Immature natural killer cell (primary cell): Measurements from ENCODE around the gene ACSF3. TPM values are rescaled to one million over a fixed set of nuclear protein-coding genes. Genes with fewer than 3 reads are reported as not detected.

Experiments
- DNase-seq, 3 donors: peaks; one replicate each; pipeline ENCODE4 v3.0.0; 2022; ENCODE audit warnings: mixed read lengths in 1 of 3
- H3K27ac Mint-ChIP-seq, 6 donors: one replicate each; pipeline ENCODE4 v1.8.0; 2020; ENCODE audit warnings: mixed read lengths in 6 of 6, mild to moderate bottlenecking in 5 of 6, inconsistent platforms in 4 of 6, moderate library complexity in 3 of 6
- H3K27me3 Mint-ChIP-seq, 3 donors: one replicate each; pipeline ENCODE4 v1.8.0; 2020 to 2021; ENCODE audit warnings: low read depth in 3 of 3, mild to moderate bottlenecking in 3 of 3, mixed read lengths in 3 of 3, moderate library complexity in 3 of 3, inconsistent platforms in 1 of 3
- H3K36me3 Mint-ChIP-seq, 3 donors: one replicate each; pipeline ENCODE4 v1.8.0; 2020; ENCODE audit warnings: mixed read lengths in 3 of 3, inconsistent platforms in 2 of 3, mild to moderate bottlenecking in 2 of 3
- H3K4me1 Mint-ChIP-seq, 2 donors: one replicate each; pipeline ENCODE4 v1.8.0; 2020; ENCODE audit warnings: inconsistent platforms in 2 of 2, mild to moderate bottlenecking in 2 of 2, mixed read lengths in 2 of 2, moderate library complexity in 1 of 2
- H3K4me3 Mint-ChIP-seq, 5 donors: one replicate each; pipeline ENCODE4 v1.8.0; 2020; ENCODE audit warnings: mild to moderate bottlenecking in 5 of 5, mixed read lengths in 5 of 5, inconsistent platforms in 3 of 5, moderate library complexity in 3 of 5
- H3K9me3 Mint-ChIP-seq, 6 donors: one replicate each; pipeline ENCODE4 v1.8.0; 2020; ENCODE audit warnings: mild to moderate bottlenecking in 6 of 6, mixed read lengths in 6 of 6, inconsistent platforms in 4 of 6, moderate library complexity in 3 of 6
- polyA plus RNA-seq, 3 donors: library from polyadenylated mRNA; unstranded; fragments of 300-500 nt; fragmentation: Illumina TruSeq; gene quantifications; one replicate each; pipeline ENCODE4 v1.2.3, GENCODE V29; 2021

The ACSF3 gene
- polyA plus RNA-seq, 3 donors from 2014 or later = 22.7 to 27.7 (median 24.1) TPM

DNA sequence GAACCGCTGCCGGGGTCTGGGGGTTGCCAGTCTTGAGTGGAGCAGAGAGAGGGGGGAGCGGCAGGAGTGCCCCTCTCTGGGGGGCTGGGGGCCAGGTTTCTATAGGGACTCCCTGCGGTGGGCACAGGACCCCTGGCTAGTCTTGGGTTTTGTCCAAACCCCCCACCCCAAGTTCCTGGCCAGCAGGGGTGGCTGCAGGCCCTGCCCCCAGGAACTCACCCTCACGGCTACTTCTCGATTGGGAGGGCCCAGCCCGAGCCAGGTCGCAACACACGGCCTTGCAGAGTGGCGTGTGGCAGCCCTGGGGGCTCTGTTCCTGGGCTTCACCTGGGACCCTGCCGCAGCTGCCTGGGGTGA is 78.5 kb downstream of the ACSF3 start:
- H3K9me3 Mint-ChIP-seq = no peaks in the 10 kb centered on the region
- H3K27ac Mint-ChIP-seq = no peak overlapping the region
- DNase-seq = no peak
- H3K27me3 Mint-ChIP-seq = peaks cover 0 to 3% (median 2%) of the 10 kb centered on the region in 3 donors
- no peaks in the 10 kb centered on the region for H3K36me3 Mint-ChIP-seq
- H3K4me3 Mint-ChIP-seq = no peak overlapping the region
- H3K4me1 Mint-ChIP-seq = peaks cover 8 to 10% of the 10 kb centered on the region in 2 donors

DNA sequence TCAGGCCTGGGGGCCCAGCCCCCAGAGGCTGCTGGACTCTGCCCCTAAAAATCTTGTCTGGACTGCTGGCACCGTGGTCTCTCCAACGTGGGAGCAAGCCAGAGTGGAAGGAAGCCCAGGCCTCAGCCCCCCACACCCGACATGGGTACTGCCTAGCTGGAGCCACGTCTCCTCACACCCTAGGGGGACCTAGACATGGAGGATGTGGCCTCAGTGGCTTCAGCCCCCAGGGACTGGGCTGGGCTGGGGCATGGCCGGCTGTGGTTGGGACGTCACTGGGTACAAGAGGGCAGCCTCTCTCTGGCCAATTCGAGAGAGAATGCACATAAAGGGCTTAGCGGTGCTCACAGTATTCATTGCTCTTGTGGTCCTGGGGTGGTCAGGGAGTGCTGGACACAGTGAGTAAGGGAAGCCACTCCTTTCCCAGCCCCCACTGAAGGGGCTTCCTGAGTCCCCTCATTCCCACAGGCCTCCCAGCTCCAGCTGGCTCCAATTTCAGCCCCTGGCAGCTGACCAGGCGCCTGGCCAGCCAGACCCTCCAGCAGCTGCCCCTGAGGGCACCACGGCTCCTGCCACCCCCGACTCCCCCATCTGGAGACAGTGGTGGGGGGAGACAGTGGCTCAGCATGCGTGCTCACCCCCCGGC is 79.0 kb downstream of the ACSF3 start:
- Mint-ChIP-seq H3K9me3 (no peaks in the 10 kb centered on the region), H3K4me3 (no peak overlapping the region), H3K27ac (no peak overlapping the region), H3K4me1 (peaks cover 8 to 10% of the 10 kb centered on the region in 2 donors), H3K27me3 (peaks cover 0 to 3% (median 2%) of the 10 kb centered on the region in 3 donors), H3K36me3 (no peaks in the 10 kb centered on the region)
- DNase-seq = no peak

DNA sequence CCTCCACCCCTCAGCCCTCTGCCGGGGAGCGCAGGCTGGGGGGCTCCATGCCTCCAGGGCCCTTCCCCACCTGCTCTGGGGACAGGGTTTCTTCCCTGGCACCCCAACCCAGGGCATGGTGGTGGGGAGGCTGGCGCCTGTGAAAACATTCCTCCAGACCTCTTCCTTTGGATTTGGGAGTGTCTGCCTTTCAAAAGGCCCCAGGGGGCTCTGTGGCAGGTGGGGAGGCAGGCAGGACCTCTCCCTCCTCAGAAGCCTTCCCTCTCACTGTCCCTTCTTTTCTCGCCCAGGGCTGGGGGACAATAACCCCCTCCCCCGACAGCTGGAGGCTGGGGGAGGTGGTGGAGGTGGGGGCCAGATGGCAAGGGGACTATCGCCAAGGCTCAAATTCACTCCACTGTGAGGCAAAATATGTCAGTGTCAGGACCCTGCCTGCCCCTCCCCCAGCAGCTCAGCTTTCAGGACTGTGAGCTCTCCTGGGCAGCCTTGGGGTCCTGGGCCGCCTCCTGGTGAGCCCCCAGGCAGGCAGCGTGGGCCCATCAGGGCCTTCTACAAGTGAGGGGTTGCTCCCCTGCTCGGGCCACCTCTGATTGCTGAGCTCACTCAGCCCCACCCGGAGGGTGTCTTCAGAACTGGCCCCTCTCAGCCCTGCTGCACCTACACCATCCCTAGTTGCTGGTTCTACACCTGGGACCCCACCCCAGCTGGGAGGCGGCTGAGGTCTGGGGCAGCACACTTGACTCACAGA is 79.7 kb downstream of the ACSF3 start:
- H3K27me3 Mint-ChIP-seq = peaks cover 0 to 3% (median 0%) of the 10 kb centered on the region in 3 donors
- no peaks in the 10 kb centered on the region for H3K36me3 Mint-ChIP-seq
- H3K4me3 Mint-ChIP-seq = no peak overlapping the region
- no peaks in the 10 kb centered on the region for H3K9me3 Mint-ChIP-seq
- DNase-seq = no peak
- peaks cover 8 to 10% of the 10 kb centered on the region in 2 donors for H3K4me1 Mint-ChIP-seq
- no peak overlapping the region for H3K27ac Mint-ChIP-seq

DNA sequence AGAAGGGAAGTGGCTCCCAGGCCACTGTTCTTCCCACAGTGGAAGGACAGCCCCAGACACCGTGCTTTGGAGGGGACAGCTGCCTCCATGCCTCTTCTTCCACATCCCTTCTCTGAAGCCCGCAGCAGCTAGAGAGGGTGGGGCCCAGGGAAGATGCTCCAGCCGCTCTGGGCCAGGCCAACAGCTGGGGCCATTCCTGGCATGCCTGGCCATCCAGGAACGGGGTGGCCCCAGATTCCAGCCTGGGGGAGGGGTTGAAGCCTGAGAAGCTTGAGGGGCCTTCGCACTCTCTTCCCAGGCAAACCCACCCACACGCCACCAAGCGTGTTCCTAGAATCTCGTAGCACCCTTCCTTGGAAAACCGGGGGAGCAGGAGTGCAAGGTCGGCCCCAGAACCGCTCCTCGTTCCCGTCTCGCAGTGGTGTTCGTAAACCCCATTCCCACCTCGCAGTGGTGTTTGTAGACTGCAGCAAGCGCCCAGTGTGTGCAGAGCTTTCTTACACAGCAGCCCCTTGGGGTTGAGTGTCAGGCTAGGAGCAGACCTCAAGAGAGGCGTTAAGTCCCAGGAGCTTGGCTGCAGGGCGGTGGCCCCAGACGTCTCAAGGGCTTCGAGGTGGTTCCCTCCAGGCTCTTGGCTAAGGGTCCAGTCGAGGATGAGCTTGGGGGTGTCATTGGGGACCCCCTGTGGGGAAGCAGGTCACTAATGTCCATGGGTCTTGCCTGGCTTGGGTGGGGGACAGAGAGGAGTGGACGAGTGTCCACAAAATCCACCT is 80.6 kb downstream of the ACSF3 start:
- Mint-ChIP-seq H3K4me3 (no peak overlapping the region), H3K36me3 (no peaks in the 10 kb centered on the region), H3K4me1 (peaks cover 8 to 10% of the 10 kb centered on the region in 2 donors), H3K27ac (no peak overlapping the region), H3K9me3 (no peaks in the 10 kb centered on the region), H3K27me3 (peaks cover 0 to 1% (median 0%) of the 10 kb centered on the region in 3 donors)
- no peak for DNase-seq

DNA sequence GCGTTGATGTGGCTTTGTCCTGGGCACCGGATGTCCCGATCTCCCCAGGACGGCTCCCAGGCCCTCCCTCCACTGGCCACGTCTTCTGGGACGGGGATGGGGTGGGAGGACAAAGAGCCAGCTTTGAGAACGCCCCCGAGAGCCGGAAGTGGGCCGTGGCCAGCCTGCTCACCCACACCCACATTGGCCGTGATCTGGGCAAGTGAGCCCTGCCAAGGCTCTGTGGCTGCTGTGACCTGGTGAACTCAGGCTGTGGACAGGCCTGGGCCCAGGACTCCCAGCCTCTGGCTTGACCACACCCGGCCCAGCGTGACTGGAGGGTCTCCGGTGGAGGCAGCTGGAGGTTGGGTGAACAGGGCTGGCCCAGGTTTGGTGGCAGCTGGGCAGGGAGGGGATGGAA is 81.2 kb downstream of the ACSF3 start:
- Mint-ChIP-seq H3K9me3 (no peaks in the 10 kb centered on the region), H3K4me1 (peaks cover 8 to 10% of the 10 kb centered on the region in 2 donors), H3K27ac (no peak overlapping the region), H3K27me3 (no peaks in the 10 kb centered on the region), H3K4me3 (no peak overlapping the region), H3K36me3 (no peaks in the 10 kb centered on the region)
- DNase-seq = no peak

DNA sequence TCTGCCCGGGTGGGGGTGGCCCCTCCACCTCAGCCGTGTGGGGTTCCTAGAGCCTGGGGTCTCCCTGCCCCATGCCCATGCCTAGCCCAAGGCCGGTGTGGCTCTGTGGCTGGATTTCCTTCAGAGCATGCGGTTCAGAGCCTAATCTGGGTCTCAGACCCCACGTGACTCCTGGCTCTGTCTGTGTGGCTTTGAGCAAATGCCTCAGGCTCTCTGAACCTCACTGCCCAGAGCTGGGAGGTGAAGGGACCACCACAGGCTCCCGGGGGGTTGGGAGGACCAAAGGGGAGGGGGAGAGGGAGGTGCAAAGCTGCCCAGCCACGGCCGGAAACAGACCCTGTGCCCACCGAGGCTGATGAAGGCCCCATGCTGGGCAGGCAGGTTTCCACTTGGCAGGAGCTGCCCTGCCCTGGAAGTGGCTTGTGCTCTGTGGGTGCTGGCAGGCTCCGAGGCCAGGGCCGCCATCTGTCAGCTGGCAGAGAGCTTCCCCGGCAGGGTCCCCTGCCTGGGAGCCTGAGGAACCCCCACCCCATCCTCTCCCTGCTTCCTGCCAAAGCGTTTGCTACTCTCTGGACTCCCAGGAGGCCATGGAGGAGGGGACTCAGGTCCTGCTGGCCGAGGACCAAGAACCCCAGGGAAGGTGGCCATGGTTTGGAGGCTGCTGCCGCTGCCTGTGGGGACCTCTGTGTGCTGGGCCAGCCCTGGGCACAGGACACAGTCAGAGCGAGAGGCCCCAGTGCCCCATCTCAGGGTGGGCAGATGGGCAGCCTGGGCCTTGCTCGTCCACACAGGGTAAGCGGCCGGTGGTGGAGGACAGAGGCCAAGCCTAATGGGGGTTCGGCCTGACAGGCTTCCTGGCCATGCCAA is 81.9 kb downstream of the ACSF3 start:
- Mint-ChIP-seq H3K4me1 (peaks cover 6% of the 10 kb centered on the region in 2 donors), H3K4me3 (no peak overlapping the region), H3K36me3 (no peaks in the 10 kb centered on the region), H3K9me3 (no peaks in the 10 kb centered on the region), H3K27me3 (no peaks in the 10 kb centered on the region), H3K27ac (no peak overlapping the region)
- no peak for DNase-seq

DNA sequence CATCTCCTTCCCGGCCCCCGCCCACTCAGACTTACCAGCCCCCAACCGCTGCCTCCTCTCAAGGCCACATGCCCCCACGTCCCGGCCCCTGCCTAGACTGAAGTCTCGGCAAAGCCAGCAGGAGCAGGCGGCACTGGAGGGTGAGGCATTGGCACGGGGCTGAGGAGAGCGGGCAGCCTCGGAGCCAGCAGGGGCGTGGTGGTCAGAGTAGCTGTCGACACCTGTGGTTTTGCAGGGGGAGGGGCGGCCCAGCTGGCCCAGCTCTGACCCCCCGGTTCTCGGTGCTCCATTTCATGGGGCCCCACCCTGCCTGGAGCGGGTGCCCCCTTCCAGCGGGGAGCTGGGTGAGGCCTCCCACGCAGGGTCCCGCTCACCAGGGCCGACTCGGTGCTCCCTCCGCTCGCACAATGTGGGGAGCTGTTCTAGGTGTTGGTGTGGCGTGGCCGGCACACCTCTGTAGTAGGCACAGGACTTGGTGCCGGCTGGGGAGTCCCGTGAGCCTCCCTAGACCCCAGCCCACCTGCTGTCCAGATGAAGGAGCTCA is 82.6 kb downstream of the ACSF3 start:
- H3K27me3 Mint-ChIP-seq = no peaks in the 10 kb centered on the region

DNA sequence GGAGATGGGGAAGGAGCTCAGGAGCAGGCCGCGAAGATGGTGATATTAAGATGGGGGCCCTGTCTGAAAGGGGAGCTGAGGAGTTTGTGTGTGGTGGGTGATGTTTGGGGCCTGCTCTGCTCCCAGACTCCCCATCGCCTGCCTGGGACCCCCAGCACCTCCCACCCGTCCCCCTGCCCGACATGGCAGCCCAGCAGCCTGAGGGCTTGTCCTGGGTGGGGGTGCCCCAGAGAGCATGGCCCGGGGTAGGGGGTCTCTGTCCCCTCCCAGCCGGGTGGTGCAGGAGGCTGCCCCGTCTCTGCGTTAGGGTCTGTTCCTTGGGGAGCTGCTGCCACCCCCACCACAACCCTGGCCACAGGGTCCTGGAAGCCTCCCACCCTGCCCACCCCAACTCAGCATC is 83.1 kb downstream of the ACSF3 start:
- DNase-seq = no peak
- Mint-ChIP-seq H3K9me3 (no peaks in the 10 kb centered on the region), H3K36me3 (no peaks in the 10 kb centered on the region), H3K4me3 (no peak overlapping the region), H3K27me3 (no peaks in the 10 kb centered on the region), H3K27ac (no peak overlapping the region), H3K4me1 (peaks cover 0 to 1% of the 10 kb centered on the region in 2 donors)

More for the DNA sequence above, 82.6 kb downstream of the ACSF3 start:
- H3K36me3 Mint-ChIP-seq = no peaks in the 10 kb centered on the region
- no peak overlapping the region for H3K4me3 Mint-ChIP-seq
- no peak for DNase-seq
- no peaks in the 10 kb centered on the region for H3K9me3 Mint-ChIP-seq
- no peak overlapping the region for H3K27ac Mint-ChIP-seq
- H3K4me1 Mint-ChIP-seq = peaks cover 0 to 1% of the 10 kb centered on the region in 2 donors

DNA sequence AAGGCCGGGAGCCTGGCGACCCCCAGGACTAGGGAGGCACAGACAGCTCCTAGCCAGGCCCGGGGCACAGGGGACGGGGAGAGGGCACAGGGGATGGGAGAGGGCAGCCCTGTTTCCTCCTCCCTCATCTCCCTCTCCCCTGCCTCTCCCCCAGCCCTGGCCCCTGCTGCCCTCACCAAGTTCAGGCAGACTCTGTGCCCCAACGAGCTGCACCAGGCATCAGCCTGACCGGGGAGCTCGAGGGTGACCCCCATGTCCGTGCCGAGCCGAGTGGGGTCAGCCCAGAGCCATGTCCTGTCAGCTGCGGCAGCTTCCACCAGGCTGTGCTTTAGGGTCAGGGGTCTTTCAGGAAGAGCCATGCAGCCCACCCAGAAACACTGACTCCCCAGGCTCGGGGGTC is 83.8 kb downstream of the ACSF3 start:
- no peak for DNase-seq
- H3K4me1 Mint-ChIP-seq = peaks cover 0 to 1% of the 10 kb centered on the region in 2 donors
- H3K27me3 Mint-ChIP-seq = no peaks in the 10 kb centered on the region
- no peak overlapping the region for H3K27ac Mint-ChIP-seq
- no peaks in the 10 kb centered on the region for H3K9me3 Mint-ChIP-seq
- H3K4me3 Mint-ChIP-seq = no peak overlapping the region
- no peaks in the 10 kb centered on the region for H3K36me3 Mint-ChIP-seq

DNA sequence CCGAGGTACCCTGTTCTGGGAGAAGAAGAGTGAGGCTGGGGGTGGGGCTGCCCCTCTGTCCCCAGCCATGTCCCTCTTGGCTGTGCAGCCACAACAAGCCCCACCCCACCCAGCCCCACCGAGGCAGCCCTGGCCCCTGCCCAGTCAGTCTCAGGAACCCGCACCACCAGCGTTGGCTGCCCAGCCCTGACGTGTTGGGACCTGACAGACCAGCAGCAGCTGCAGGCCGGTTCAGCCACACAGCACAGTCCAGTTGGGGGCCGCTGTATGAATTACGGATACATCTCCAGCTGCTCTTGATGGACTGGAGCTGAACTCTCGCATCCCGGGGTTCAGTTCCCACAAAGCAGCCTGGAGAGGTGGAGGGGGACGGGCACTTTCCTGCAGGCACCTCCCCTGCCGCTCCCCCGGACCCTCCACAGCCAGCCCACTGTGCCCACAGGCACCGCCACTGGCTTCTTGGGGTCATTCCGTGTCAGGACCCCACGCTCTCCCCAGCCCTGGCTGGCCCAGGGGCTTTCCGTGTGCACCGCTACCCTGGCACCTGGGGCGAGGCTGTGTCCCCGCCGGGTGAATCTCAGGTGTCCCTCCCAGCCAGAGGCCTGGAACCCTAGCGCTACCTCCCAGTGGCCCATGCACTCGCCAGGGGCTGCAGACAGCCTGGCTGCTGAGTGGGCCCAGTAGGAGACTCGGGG is 84.9 kb downstream of the ACSF3 start:
- Mint-ChIP-seq H3K4me3 (no peak overlapping the region), H3K36me3 (no peaks in the 10 kb centered on the region), H3K27me3 (no peaks in the 10 kb centered on the region), H3K4me1 (peaks cover 0 to 1% of the 10 kb centered on the region in 2 donors), H3K9me3 (no peaks in the 10 kb centered on the region), H3K27ac (no peak overlapping the region)
- no peak for DNase-seq

DNA sequence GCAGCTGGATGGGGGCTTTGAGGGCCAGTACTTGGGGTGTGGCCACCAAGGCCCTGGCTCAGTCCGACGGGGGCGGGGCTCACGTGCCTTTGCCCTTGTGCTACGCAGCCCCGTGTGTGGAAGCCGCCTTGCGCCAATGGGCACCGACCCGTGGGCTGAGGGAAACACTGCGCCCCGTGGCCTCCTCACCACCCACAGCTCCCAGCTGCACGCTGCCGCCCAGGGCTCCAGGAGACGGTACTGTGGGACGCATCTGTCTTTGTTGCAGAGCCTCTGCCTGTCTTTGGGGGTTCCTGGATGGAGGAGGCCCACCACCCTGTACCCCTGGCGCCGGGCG is 85.5 kb downstream of the ACSF3 start:
- no peak overlapping the region for H3K27ac Mint-ChIP-seq
- H3K4me3 Mint-ChIP-seq = no peak overlapping the region
- peaks cover 0 to 1% of the 10 kb centered on the region in 2 donors for H3K4me1 Mint-ChIP-seq
- H3K27me3 Mint-ChIP-seq = peaks cover 0 to 5% (median 0%) of the 10 kb centered on the region in 3 donors
- DNase-seq = no peak
- no peaks in the 10 kb centered on the region for H3K36me3 Mint-ChIP-seq
- no peaks in the 10 kb centered on the region for H3K9me3 Mint-ChIP-seq

DNA sequence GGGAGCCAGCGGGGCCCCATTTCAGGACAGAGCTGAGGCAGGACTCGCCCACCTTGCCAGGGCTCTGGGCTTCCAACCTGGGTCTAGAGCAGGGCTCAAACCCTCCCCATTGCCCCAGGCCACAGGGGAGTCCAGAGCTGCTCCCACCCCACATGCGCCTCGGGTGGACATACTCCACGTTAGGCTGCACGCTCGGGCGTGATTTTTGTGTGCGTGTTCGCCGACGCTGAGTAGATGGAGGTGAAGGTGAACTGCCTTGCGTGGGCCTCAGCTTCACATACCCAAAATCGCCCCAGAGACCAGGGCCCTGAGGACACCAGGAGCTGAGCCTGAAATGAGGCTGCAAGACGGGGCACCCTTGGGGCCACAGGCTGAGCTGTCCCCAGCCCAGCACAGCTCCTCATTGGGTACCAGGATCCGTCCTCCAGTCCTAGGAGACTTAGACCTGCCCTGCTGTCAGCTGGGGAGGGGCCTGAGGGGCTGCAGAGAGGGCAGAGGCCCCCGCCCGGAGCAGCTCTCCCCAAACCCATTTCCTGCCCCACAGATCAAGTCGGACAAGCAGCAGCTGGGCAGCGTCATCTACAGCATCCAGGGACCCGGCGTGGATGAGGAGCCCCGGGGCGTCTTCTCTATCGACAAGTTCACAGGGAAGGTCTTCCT is 86.1 kb downstream of the ACSF3 start:
- no peaks in the 10 kb centered on the region for H3K36me3 Mint-ChIP-seq
- no peaks in the 10 kb centered on the region for H3K4me1 Mint-ChIP-seq
- H3K27me3 Mint-ChIP-seq = peaks cover under 1 to 11% (median 6%) of the 10 kb centered on the region in 3 donors
- H3K4me3 Mint-ChIP-seq = no peak overlapping the region
- DNase-seq = no peak
- H3K9me3 Mint-ChIP-seq = no peaks in the 10 kb centered on the region
- H3K27ac Mint-ChIP-seq = no peak overlapping the region
